ENCODE results near the gene FAM83C. TPM values are rescaled to one million over a fixed set of nuclear protein-coding genes. Genes with fewer than 3 reads are reported as not detected.
"Not testable (repeated sequence)": the region's sequence is repeated elsewhere in the genome, so short reads cannot be mapped to it uniquely, and the experiment has no call there.

The FAM83C gene
- total RNA-seq, 1 donor from 2014 or later = not detected

DNA sequence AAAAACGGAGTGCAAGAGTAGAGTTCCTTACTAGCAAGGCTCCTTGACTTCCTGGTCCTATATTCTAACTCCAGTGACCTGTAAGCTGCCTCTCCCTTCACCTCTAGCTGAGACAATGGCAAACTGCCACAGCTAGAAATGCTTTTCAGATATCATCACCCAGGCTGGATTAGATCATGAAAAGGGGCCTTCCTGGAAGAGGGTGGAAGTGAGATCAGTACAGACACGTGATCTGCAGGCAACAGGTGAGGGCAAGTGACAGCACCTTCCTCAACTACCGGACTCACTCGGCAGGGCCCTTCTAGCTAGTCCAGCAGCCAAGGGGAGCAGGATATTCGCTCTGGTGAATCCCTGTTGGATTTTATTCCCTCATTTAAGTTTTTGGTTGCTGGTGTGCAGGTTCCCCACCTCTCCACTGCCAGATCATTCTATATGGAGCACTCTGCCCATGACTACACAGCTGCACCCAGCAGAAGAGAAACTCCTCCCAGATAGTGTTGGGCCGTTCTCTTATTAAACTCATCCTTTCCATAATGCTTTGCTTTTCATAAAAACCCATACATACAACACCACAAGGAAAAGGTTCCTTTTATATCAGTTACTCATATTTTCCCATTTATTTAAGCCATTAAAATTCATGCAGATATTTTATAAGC, 26.4 kb upstream of the FAM83C start:
- peak; percentile 46 to 82 for DNase-seq (ENCODE audit: low read depth in 2 of 2)

DNA sequence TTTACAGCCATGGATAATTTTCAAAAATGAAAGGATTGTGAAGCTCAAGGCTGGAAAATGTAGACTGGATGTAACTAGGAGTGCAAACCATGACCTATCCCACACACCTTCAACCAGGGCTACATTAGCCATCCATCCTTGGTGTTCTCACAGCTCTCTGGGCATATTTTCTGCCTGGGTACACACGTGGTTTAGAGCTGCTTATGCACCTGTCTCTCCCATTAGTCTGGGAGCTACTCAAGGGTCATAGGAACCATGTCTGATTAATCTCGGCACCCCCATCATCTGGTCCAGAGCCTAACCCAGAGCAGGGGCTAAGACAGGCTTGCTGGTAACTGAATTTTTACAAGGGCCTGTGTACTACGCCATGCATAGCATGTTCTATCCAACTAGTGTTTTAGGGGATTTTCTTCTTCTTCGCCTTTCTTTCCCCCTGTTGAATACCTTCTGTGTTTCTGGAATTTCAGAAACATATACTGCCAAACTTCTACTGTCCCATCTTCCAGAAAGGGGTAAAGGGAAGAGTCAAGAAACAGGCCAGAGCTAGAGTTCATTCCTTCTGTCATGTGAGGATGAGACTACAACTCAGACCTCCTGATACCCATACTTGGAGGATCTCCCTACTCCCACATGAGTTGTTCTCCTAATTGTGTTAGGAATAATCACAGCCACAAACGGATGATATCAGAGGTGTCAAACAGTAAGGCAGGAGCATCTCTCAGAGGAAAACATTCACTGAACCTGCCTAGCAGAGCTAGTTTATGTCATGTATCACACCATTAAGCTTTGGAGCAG, 25.4 kb upstream of the FAM83C start:
- no peak for DNase-seq (ENCODE audit: low read depth in 2 of 2)

- DNase-seq (ENCODE audit: low read depth in 2 of 2) = peak in 1 of 2 donors; percentile 21
Measured at GRCh38 chr20:35316086-35316485, 23.9 kb upstream of the FAM83C start.

GRCh38 chr20:35315632-35316020, 23.4 kb upstream of the FAM83C start:
- not testable (repeated sequence) for DNase-seq (ENCODE audit: low read depth in 2 of 2)

GRCh38 chr20:35314816-35315631, 22.8 kb upstream of the FAM83C start:
- DNase-seq (ENCODE audit: low read depth in 2 of 2) = no peak

- DNase-seq (ENCODE audit: low read depth in 2 of 2) = peak; percentile 73 to 75
Measured at GRCh38 chr20:35312318-35312717, 20.1 kb upstream of the FAM83C start.

DNA sequence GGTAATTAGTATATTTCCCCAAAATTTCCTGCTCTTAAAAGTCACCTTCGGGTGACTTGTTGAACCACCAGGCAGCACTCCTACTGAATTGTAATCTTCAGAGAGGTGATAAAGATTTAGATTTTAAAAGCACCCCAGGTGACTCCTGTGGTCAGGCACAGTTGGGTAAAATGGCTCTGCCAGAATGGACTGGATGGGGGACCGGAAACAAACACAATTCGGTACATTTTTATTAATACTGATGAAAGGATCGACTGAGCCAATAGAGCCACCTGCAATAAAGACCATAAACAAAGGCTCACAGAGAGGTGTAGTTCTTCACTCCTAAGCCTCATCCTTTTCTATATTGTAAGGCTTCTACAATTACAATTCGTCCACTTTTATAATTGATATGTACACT, 19.6 kb upstream of the FAM83C start:
- no peak for DNase-seq (ENCODE audit: low read depth in 2 of 2)

DNA sequence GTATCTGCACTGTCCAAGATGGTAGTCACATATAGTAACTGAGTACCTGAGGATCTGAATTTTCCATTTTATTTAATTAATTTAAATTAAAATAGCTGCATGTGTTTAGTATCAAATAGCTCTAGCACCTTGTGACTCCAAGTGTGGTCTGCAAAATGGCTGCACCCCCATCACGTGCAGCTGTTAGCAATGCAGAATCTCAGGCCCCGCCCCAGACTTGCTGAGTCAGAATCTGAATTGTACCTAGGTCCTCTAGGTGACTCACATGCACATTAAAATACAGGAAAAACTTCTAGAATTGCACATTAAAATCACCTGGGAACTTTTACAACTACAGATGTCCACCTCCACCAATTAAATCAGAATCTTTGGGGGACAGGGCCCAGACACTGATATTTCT, 19.2 kb upstream of the FAM83C start:
- peak in 1 of 2 donors; percentile 44 for DNase-seq (ENCODE audit: low read depth in 2 of 2)

DNA sequence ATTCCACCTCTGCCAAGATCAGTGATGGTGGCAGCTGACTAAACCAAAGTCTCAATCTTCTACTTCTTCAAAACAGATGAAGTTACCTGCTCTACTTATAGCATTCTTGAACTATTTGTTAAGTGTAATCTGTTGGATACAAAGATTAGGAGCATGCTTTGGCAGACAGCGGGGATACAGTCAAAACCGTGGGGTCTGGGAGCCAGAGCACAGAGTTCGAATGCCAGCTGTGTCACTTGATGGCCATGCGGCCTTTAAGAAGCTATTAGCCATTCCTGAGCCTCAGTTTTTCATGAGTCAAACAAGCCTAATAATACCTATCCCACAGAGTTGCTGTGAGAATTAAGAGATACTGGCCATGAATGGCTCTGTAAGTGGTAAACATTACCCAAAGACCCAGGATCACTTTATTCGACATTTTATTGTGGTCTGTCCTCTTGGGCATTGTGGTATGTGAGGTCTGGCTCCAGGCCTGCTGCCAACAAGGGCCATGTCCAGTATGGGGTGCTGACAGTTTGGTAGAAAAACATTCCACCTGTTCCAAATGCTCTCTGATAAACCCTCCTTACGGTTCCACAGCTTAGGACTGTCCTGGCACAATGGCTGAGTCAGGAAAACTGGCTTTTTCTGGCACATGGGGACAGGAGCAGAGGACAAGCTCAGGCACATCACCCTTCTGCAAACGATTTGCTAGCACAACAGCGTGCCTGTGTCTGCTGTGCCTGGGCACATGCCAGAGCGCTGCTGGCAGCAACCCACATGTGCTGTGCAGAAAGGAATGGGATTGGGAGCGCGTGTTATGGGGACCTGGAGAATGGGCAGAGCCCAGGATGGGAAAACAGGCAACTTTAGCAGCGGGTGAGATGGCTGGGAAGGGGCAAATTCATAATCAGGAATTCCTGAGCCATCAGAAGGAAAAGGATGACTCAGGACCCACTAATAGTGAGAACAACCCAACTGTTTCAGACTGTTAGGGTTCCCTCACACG, 15.7 kb upstream of the FAM83C start:
- peak; percentile 77 to 84 for DNase-seq (ENCODE audit: low read depth in 2 of 2)

DNA sequence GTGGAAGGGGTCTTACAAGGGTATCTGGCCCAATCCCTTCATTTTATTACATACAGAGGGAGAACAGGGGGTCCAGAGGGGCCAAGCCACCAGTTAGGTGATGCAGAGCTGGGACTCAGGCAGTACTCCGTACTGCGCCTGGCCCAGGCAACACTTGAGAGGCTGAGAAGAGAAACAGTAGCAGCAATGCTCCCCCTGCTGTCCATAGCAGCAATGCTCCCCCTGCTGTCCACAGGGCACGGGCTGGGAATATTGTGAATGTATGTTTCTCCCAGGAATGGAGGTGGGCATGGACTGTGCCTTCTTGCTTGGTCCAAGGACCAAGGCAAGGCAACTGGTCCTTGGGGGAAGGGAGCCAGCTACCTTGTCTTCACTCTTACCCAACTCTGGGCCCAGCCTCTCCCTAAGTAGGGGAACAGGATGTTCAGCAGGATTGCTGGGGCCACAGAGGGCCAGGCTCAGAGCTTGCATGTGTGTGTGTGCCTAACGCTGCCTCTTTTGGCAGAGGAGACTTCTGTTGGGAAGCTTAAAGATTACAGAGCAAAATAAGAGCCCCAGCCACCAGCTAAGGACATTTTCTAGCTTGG, 14.8 kb upstream of the FAM83C start:
- DNase-seq (ENCODE audit: low read depth in 2 of 2) = peak; percentile 74 to 85

DNA sequence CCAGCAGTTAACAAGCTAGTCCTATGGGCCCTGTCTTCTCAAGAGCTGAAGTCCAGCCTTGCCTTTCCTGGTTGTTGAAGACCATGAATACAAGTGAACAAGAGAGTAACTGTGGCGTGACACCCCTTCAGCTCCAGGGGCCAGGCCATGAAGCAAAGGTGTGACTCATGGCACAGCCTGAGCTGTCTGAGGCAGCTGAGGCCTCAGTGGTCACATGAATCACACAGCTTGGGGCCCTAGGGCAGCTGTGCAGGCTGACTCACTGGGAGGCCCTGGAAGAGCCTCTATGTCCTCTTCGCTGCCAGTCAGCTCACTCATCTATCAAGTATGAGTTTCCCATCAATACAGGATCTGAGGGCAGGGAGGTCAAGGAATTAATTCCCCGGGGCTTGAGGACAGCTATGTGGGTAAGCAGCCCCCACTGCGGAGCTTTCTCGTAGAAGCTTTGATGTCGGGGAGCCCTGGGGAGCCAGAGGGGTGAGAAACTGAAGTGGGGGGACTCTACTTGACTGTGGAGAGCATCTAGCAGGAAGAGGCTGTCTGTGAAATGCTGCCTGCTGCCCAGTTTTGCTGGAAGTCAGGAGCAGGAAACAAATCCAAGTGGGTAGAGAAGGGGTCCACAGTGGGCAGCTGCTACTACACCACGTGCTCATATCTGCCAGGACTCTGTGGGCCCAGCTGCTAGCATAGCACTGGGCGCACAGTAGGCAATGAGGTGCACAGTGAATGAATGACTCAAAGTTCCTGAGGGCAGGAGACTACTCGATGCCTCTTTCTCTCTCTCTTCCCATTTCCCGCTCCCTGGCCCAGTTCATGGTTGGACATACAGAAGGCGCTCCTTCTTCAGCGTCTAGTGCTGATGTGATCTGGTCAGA, 13.7 kb upstream of the FAM83C start:
- DNase-seq (ENCODE audit: low read depth in 2 of 2) = peak; percentile 83 to 99

DNA sequence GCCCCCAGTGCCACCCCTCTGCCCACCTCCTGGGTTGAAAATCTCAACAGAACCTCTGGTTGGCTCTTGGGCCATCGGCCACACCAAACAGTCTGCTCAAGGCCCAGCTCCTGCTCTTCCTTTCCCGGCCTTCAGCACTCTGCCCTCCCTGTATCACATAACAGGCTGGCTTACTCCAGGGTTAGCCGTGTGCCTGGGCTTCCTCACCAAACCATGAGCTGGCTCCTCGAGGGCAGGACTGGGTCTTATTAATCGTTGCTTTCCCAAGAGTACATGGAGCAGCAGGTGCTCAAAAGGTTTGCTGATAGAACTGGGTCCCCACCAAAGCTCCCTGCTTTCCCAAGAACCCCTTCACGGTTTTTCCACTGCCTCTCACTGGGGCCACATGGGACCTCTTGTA, 12.7 kb upstream of the FAM83C start:
- no peak for DNase-seq (ENCODE audit: low read depth in 2 of 2)

DNA sequence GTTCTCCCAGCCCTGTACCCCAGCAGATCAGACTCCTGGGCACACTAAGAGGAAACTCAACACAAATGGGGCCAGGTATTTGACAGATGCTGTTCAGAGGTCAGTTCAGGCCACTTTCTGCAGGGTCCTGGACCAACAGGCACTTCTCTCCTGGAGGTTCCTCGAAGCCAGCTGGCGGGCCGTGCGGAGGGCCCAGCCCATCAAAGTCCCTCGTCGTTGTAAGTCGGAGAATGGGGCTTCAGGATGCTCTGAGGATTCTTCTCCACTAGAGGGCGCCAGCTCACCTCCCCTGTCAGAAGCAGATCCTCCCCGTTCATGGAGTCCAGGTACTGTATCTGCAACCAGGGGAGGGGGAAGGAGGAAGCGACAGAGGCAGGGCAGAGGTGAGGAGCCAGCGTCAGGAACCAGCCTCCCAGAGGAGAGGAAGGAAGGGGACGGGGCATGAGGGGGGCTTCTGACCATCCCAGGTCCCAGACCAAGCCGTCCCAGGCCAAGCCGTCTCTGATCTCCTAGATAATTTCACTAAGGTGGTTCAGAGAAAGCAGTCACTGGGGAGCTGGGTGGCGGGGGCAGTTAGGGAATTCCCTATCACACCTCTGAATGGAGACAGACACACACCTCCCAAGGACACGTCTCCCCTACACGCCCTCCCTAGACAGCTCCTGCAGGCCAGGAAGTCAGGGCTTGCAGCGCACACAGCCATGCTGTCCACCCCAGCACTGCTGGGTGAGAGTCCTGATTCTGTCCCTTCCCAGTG, 11.7 kb upstream of the FAM83C start:
- peak; percentile 92 for DNase-seq (ENCODE audit: low read depth in 2 of 2)

DNA sequence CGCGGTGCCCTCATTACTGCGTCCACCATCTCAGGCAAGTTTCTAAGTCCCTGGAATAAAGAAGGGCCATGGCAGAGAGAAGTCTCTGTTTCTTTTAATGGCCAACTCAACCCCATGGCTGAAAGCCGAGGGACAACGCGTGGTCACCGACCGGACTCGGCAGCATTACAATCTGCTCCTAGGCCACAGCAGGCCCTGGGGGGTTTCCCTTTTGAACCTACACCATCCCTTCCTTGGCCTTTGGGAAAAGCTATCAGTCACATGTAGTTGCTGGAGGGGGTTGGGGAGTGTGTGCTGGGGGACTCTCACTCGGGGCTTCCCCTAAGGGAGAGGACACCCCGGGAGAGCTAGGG, 11.1 kb upstream of the FAM83C start:
- DNase-seq (ENCODE audit: low read depth in 2 of 2) = no peak

DNA sequence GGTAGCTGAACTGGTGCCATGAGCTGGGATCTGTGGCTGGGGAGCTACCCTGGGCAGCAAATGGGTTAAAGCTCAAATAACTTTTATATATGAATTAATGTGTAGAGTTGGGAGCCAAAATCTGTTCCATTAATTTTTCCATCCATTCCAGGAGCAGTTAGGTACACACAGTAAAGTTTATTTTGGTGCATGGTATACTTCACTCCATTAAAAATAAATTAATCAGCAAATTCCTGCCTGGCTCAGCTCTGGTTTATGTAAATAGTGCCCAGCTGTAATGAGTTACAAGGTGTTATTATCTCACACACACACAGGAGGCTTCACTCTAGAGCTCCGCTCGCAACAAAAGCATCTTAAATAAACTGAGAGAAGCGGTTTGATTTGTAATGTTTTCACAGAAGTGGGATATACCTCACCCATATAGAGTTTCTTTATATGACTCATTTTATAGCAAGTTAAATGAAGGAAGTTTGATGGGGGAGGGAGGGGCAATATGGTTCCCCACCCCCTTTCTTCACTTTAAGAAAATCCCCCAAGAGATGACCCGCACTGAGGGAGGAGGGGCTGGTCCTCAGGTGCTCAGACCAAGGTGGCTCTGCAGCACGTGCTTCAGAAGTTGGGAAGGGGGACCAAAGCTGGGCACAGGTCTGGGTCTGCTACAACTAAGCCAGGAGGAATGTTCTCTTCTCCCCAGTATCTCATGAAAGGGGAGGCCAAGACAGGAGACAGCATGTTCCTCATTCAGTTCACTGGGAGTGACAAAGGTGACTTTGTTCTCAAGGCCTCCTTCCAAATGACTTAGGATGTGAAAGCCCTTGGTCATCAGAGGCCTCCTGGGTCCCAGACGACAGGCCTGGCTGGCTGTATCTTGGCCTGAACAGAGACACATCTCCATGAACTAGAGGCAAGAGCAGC, 10.5 kb upstream of the FAM83C start:
- DNase-seq (ENCODE audit: low read depth in 2 of 2) = peak in 1 of 2 donors; percentile 24

DNA sequence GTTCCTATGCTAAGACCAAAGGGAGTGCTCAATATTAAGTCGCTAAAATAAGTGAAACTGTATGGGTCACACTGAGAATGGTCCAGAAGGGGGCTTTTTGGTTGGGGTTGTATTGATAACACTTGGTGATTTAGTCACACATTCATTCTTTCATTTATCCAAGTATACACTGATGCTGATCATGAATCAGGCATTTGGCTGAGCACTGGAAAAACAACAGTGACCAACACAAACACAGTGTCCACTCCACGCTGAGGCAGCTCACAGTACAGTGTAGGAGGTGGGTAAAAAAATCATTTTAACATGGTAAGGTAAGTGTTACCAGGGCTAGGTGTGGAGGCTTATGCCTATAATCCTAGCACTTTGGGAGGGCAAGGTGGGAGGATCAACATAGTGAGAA, 9.2 kb upstream of the FAM83C start:
- DNase-seq (ENCODE audit: low read depth in 2 of 2) = no peak

DNA sequence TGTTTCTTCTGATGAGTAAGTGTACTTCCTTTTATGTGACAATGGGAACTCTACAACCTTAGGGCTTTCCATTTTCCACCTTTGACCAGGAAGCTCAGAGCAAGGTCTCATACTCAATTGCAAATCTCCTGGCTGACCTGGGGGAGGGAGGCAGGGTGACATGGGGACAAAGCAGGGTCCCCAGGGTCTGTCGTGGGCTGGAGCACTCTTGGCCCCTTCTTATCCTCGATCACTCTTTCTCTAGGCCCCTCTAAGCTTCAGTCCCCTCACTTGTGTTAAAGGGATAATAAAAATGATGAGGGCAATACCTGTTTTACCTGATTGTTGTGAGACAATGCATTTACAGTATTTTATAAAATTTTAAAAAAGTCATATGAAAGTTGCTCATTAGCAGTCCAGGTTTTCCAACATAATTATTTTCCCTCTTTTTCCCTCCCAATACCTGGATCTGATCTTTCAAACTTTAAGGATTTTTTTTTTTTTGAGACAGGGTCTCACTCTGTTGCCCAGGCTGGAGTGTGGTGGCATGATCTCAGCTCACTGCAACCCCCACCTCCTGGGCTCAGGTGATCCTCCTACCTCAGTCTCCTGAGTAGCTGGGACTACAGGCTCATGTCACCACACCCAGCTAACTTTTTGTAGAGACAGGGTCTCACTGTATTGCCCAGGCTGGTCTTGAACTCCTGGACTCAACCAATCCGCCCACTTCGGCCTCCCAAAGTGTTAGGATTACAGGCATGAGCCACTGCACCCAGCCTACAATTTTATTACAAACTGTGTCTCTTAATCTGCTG, 8.4 kb upstream of the FAM83C start:
- DNase-seq (ENCODE audit: low read depth in 2 of 2) = no peak

Data from lung microvascular endothelial cell (primary cell).